ENCODE measurements around the gene SRP68.

GRCh38 chr17:76033139-76033538 is 39.2 kb downstream of the SRP68 start:
- no peak for TF ChIP-seq CTCF (IDR thresholded peaks at IDR 0.05)
- TF ChIP-seq EZH2 (IDR thresholded peaks at IDR 0.05; ENCODE audit: borderline replicate concordance, insufficient read depth, low read depth, low read length, poor library complexity, severe bottlenecking), result no peak
